Fibroblast of pulmonary artery (primary cell): Measurements from ENCODE around the gene ITM2C.

ENCODE experiments used
- DNase-seq: peaks from one replicate; pipeline ENCODE4 v3.0.0-alpha.2; 2010; ENCODE audit warnings: low read depth
- H3K4me3 ChIP-seq: replicated peaks from 2 replicates; pipeline ENCODE4 v1.5.1; 2011; ENCODE audit warnings: low read depth, mild to moderate bottlenecking, control low read depth, low read length, moderate library complexity
- TF ChIP-seq, protein P1 (sequence below): IDR thresholded peaks from 2 replicates; pipeline ENCODE4 v1.5.1; 2011; ENCODE audit warnings: mild to moderate bottlenecking, control low read depth, low read length, inconsistent platforms; ENCODE audit errors: missing control alignments

ITM2C gene, protein sequence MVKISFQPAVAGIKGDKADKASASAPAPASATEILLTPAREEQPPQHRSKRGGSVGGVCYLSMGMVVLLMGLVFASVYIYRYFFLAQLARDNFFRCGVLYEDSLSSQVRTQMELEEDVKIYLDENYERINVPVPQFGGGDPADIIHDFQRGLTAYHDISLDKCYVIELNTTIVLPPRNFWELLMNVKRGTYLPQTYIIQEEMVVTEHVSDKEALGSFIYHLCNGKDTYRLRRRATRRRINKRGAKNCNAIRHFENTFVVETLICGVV

DNA sequence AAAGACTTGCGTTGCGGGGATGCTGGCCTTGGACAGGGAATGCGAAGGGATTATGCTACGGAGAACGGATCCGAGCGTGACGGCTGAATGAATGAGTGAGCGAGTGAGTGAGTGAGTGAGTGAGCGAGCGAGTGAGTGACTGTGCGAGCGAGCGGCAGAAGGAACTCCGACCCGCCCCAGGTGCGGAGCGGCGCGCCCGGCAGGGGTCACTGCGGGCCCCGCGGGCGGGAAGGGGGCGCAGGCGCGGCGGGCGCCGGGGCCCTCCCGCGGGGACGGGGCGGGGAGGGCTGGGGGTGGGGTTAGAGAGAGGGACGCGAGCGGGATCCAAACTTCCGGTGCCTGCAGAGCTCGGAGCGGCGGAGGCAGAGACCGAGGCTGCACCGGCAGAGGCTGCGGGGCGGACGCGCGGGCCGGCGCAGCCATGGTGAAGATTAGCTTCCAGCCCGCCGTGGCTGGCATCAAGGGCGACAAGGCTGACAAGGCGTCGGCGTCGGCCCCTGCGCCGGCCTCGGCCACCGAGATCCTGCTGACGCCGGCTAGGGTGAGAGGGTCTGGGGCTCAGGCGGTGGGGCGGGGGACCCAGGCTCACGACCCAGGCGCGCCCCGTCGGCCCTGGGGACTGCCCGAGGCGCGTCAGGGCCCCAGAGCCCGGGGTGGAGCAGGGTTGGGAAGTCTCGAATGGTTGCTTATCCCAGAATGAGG lies at the start of gene ITM2C:
Gene ITM2C, plus strand, starts transcription at position 338 of the 702 bp plus-strand sequence. Its CDS starts 84 bp downstream, at position 422.
- TF ChIP-seq, protein P1, sequence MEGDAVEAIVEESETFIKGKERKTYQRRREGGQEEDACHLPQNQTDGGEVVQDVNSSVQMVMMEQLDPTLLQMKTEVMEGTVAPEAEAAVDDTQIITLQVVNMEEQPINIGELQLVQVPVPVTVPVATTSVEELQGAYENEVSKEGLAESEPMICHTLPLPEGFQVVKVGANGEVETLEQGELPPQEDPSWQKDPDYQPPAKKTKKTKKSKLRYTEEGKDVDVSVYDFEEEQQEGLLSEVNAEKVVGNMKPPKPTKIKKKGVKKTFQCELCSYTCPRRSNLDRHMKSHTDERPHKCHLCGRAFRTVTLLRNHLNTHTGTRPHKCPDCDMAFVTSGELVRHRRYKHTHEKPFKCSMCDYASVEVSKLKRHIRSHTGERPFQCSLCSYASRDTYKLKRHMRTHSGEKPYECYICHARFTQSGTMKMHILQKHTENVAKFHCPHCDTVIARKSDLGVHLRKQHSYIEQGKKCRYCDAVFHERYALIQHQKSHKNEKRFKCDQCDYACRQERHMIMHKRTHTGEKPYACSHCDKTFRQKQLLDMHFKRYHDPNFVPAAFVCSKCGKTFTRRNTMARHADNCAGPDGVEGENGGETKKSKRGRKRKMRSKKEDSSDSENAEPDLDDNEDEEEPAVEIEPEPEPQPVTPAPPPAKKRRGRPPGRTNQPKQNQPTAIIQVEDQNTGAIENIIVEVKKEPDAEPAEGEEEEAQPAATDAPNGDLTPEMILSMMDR, result peak; percentile 17
- H3K4me3 ChIP-seq, result peak within 1 kb of the TSS; percentile 78
- DNase-seq, result peak; percentile 67

- no peak for DNase-seq
- H3K4me3 ChIP-seq, result no peak overlapping the region
- TF ChIP-seq, protein P1, result no peak
These were observed 49.7 kb upstream of the ITM2C start for GRCh38 chr2:230815088-230815487.

DNA sequence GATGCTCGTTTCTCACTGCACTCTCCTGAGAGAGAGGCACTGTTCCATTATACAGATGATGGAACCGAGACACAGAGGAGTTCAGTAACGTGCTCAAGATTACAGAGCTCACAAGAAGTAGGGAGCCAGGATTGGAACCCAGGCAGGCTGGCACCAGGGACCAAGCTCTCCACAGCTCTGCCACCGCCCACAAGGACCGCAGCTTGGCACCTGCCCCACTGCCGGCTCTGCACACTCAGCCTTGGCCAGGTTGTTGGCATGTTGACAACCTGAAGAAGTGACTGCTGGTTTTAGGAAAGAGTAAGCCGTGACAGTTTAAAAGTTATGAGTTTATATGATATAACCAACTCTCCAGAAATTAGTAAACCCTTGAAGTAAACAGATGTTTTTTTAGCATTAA lies 48.0 kb upstream of the ITM2C start:
- DNase-seq, result no peak
- no peak overlapping the region for H3K4me3 ChIP-seq
- TF ChIP-seq, protein P1, result no peak

DNA sequence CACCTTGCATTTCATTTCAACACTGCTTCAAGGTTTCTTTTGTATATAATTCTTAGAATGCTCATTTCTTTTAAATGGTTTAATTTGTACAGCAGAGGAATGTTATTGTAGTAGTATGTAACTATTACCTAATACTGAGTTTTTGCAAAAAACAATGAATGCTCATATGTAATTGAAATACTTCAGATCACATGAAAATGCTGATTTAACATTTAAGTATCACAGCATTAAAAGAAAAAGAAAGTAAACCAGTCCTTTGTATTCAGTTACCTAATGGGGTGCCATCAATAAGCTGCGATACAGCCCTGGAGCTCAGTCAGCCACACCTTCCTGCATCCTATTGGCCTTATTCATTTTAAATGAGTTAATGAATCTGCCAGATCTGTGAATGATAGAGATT lies 45.3 kb upstream of the ITM2C start:
- TF ChIP-seq, protein P1, result no peak
- DNase-seq, result no peak
- no peak overlapping the region for H3K4me3 ChIP-seq

GRCh38 chr2:230821261-230821990 lies 43.3 kb upstream of the ITM2C start:
- TF ChIP-seq, protein P1, result no peak
- no peak for DNase-seq
- no peak overlapping the region for H3K4me3 ChIP-seq

- DNase-seq, result no peak
- TF ChIP-seq, protein P1, result no peak
- H3K4me3 ChIP-seq, result no peak overlapping the region
These were observed 42.7 kb upstream of the ITM2C start for GRCh38 chr2:230821991-230822520.
